Lower leg skin (tissue), 4 donors: ENCODE measurements around the gene ADNP. TPM values are rescaled to one million over a fixed set of nuclear protein-coding genes. Genes with fewer than 3 reads are reported as not detected.

Experiments used
- DNase-seq, 2 donors: peaks; one replicate each; pipeline ENCODE4 v3.0.0-alpha.2; 2019; ENCODE audit warnings: low spot score in 2 of 2
- H3K4me3 ChIP-seq: fragments of 200-600 bp; sonication (generic); 2 replicates; pipeline ENCODE4 v1.5.1; 2017; ENCODE audit warnings: mild to moderate bottlenecking, low read depth; ENCODE audit not compliant: poor library complexity, severe bottlenecking
- POLR2A ChIP-seq, 2 donors: fragments of 450-650 bp; IDR thresholded peaks; one replicate each; pipeline ENCODE4 v1.6.1; 2016 to 2017; ENCODE audit warnings: antibody characterized with exemption in 2 of 2, mild to moderate bottlenecking in 1 of 2, moderate library complexity in 1 of 2
- WGBS, 2 donors: methylation state at CpG; one replicate each; pipeline ENCODE4 v1.1.5; 2018; 5-methylcytosine and 5-hydroxymethylcytosine counted together
- intact Hi-C: fragments of 100-400 bp; cut with DNase I; formaldehyde crosslinking; loops from one replicate; pipeline ENCODE4 v1.15.0; 2023; ENCODE audit warnings: low total_unique reads
- total RNA-seq, 4 donors: library from RNA; depleted of rRNA; stranded (reverse); fragments of >200 nt; gene quantifications; one replicate each; pipeline ENCODE4 v1.1.0, GENCODE V29; 2016
- TF ChIP-seq, protein P1 (sequence below), 3 donors: fragments of 450-650 bp; IDR thresholded peaks; one replicate each; pipeline ENCODE4 v1.5.1; 2016; ENCODE audit warnings: antibody characterized with exemption in 3 of 3, mild to moderate bottlenecking in 3 of 3, moderate library complexity in 2 of 3

Gene ADNP
- total RNA-seq, 4 donors from 2014 or later, result 46.9 to 64.0 (median 53.3) TPM

DNA sequence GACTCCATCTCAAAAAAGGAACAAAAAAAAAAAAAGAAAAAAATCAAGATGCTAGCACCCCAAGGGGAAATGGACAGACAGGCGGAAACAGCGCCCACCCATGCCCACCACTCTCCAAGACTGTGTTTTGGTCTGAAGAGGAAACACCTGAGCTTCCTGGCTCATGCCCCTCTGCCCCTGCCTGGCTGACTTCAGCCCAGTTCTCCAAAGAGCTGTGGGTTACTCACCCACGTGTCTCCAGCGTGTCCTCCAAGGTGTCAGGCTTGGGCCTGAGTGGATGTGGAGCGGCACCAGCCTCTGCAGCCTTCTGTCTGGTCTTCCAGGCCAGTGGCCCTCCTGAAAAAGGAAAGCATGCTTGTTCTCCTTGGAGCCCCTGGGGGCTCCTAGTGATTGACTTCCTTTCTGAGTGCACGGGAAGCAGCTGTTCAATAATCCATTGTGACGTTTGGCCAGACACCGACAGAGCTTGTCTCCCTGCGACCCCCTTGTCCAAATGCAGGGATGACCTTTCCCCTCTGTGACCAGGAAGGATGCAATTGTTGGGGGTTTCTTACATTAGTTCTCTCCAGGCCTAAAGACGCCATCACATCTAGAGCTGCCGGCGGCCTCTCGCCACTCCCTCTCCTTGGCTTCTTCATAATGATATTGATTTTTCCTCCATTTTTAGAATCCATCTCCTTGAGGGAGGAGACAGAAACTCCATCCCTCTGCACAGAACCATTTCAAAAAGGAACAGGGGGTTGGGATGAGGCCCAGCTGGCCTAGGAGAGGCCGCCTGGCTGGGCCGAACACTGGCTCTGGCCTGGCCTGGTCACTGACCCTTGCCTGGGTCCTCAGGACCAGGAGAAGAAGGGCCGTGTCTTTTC lies 58.4 kb downstream of the ADNP start:
- 82% methylated on average over 15 to 16 of the region's 16 CpGs for WGBS, 2 donors
- intact Hi-C loops, result no loop called here

DNA sequence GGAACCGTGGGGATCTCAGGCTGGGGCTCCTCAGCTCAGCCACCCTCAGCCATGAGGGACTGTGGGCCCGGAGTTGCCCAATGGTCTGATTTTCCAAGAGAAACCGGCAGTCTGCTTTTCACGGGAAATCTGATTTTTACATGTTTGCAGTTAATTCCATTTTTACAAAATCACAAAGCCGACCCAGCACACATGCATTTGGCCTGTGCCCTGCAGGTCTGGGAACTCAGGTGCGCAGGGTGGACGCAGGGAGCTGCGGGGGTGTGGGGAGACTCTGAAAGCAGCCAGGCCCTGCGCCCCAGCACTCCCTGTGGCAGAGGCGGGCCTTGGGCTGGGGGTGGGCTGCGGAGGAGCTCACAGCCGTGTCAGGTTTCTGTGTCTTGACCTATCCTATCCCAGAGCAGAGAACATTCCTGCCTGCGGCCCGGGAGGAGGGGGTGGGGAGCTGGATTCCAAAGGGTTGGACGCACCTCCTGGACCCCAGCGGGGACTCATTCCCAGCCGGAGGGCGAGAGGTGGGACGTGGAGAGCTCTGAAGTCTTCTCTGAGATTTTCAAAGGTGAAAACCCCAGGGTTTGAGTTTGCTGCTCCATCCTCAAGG lies 60.6 kb downstream of the ADNP start:
- no peak overlapping the region for H3K4me3 ChIP-seq
- WGBS, 2 donors, result 71 to 74% methylated on average over 19 of the region's 19 CpGs
- intact Hi-C loops, result no loop called here
- no peak for DNase-seq
- TF ChIP-seq, protein P1, sequence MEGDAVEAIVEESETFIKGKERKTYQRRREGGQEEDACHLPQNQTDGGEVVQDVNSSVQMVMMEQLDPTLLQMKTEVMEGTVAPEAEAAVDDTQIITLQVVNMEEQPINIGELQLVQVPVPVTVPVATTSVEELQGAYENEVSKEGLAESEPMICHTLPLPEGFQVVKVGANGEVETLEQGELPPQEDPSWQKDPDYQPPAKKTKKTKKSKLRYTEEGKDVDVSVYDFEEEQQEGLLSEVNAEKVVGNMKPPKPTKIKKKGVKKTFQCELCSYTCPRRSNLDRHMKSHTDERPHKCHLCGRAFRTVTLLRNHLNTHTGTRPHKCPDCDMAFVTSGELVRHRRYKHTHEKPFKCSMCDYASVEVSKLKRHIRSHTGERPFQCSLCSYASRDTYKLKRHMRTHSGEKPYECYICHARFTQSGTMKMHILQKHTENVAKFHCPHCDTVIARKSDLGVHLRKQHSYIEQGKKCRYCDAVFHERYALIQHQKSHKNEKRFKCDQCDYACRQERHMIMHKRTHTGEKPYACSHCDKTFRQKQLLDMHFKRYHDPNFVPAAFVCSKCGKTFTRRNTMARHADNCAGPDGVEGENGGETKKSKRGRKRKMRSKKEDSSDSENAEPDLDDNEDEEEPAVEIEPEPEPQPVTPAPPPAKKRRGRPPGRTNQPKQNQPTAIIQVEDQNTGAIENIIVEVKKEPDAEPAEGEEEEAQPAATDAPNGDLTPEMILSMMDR (IDR thresholded peaks at IDR 0.05), result no peak
- TF ChIP-seq POLR2A (IDR thresholded peaks at IDR 0.05), result no peak

More for the DNA sequence above, 58.4 kb downstream of the ADNP start:
- H3K4me3 ChIP-seq, result no peak overlapping the region
- no peak for DNase-seq
- no peak for TF ChIP-seq POLR2A (IDR thresholded peaks at IDR 0.05)
- TF ChIP-seq, protein P1 (IDR thresholded peaks at IDR 0.05), result no peak

DNA sequence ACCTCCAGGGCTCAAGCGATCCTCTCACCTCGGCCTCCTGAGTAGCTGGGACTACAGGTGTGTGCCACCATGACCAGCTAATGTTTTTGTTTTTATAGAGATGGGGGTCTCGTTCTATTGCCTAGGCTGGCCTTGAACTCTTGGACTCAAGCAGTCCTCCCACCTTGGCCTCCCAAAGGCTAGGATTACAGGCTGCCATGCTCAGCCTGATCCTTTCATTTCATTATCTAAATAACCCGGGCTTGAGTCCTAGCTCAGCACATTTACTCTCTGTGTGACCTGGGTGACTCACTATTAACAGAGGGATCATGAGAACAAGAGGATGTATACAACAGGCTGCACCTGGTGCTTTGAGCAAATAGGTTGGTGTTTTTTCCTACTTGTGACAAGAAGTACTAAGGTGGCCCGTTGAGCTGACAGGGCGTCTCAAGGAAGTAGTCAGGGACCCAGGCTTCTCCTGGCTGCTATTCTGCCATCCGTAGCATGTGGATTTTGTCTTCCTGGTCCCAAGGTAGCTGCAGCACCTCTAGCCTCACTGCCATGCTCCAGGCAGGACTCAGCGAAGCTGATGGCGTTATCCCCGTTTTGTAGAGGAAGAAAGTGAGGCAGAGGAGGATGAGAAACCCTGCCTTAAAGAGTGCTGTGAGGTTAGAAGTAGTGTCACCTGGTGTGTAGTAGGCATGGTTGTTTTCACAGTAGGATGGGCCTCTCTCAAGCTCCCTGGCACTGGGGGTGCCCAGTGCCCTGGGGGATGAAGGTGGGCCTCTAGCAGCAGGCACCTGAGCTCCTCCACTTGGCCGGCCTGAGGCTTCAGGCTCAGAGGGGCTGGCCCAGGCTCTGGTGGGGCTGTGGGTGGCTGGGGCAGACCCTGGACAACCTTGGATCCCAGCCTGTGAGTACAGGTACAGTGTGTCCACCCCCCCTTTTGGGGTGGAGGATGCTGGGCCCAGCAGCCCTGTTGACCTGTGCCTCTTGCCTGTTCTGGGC lies 62.4 kb downstream of the ADNP start:
- no peak for DNase-seq
- intact Hi-C loops, result no loop called here

DNA sequence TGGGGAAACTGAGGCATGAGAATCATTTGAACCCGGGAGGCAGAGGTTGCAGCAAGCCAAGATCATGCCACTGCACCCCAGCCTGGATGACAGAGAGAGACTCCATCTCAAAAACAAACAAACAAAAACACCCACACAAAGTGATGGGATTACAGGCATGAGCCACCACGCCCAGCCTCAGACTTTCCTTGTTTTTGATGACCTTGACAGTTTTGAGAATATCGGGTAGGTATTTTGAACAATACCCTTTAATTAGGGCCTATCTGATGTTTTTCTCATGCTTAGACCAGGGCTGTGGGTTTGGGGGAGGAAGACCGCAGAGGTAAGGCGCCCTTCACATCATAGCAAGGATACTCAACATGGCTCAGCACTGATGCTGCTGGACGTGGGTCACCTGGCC lies 63.4 kb downstream of the ADNP start:
- TF ChIP-seq, protein P1 (IDR thresholded peaks at IDR 0.05), result no peak
- no peak for TF ChIP-seq POLR2A (IDR thresholded peaks at IDR 0.05)

More for the DNA sequence above, 62.4 kb downstream of the ADNP start:
- 93 to 94% methylated on average over 11 of the region's 11 CpGs for WGBS, 2 donors
- H3K4me3 ChIP-seq, result no peak overlapping the region
- TF ChIP-seq POLR2A (IDR thresholded peaks at IDR 0.05), result no peak
- TF ChIP-seq, protein P1 (IDR thresholded peaks at IDR 0.05), result no peak

DNA sequence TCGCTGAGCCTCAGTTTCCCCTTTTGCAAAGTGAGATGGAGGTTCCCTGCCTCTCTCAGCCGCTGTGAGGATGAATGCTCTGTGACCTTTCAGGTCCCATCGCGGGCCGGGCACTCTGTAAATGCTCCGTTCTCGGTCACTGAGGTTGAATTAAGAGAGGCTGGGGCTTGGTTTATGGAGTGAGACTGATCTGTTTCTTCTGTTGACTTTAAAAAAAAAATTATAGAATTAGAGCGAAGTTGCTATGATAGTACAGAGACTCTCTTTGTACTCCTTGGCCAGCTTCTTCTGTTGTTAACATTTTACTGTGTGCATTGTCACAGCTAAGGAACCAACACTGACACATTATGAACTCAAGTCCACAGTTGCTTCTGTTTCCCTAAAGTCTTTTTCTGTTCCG lies 64.4 kb downstream of the ADNP start:
- 91% methylated on average over 9 of the region's 9 CpGs for WGBS, 2 donors
- DNase-seq, result no peak
- intact Hi-C loops, result no loop called here
- no peak for TF ChIP-seq POLR2A (IDR thresholded peaks at IDR 0.05)
- TF ChIP-seq, protein P1 (IDR thresholded peaks at IDR 0.05), result no peak
- no peak overlapping the region for H3K4me3 ChIP-seq

More for the DNA sequence above, 63.4 kb downstream of the ADNP start:
- no peak overlapping the region for H3K4me3 ChIP-seq
- intact Hi-C loops, result no loop called here
- no peak for DNase-seq
- WGBS, 2 donors, result 90 to 91% methylated on average over 6 of the region's 6 CpGs
